K562 (cell line): ENCODE data around the gene C1orf167. TPM values are rescaled to one million over a fixed set of nuclear protein-coding genes. Genes with fewer than 3 reads are reported as not detected.
A peak's percentile ranks its signal among the peaks of the same experiment; 100 is the strongest.

ENCODE experiments used
- CUX1 ChIP-seq: fragments of 200-800 bp; sonication (Bioruptor generic); IDR thresholded peaks from 2 replicates; pipeline ENCODE4 v1.6.1; 2016; ENCODE audit warnings: missing genetic modification characterization, missing compliant biosample characterization
- POLR2A ChIP-seq: fragments of 450-650 bp; conservative IDR thresholded peaks from 2 replicates; pipeline ENCODE4 v1.6.1; 2016
- POLR2B ChIP-seq: fragments of 450-650 bp; IDR thresholded peaks from 2 replicates; pipeline ENCODE4 v1.6.1; 2018; ENCODE audit warnings: low read depth; ENCODE audit not compliant: partially characterized antibody
- PPARD ChIP-seq: fragments of 250-450 bp; sonication (Bioruptor Pico); IDR thresholded peaks from 2 replicates; pipeline ENCODE4 v1.8.0; 2022; ENCODE audit warnings: inconsistent platforms, mild to moderate bottlenecking, moderate library complexity
- RHOXF2B ChIP-seq: fragments of 250-450 bp; sonication (Bioruptor Pico); conservative IDR thresholded peaks from 2 replicates; pipeline ENCODE4 v1.5.1; 2021
- RUNX1 ChIP-seq: sonication (generic); IDR thresholded peaks from 2 replicates; pipeline ENCODE4 v1.6.1; 2016; ENCODE audit warnings: antibody characterized with exemption, low read depth
- STAT5A ChIP-seq: IDR thresholded peaks from 2 replicates; pipeline ENCODE4 v1.6.1; 2012; ENCODE audit warnings: low read length, inconsistent platforms, borderline replicate concordance
- TARDBP ChIP-seq: fragments of 450-650 bp; IDR thresholded peaks from 2 replicates; pipeline ENCODE4 v1.6.1; 2016
- ZBTB17 ChIP-seq: fragments of 450-650 bp; formaldehyde crosslinking; IDR thresholded peaks from 2 replicates; pipeline ENCODE4 v1.4.0; 2020; ENCODE audit warnings: mild to moderate bottlenecking
- ZNF408 ChIP-seq: fragments of 250-450 bp; sonication (Bioruptor Pico); IDR thresholded peaks from 2 replicates; pipeline ENCODE4 v1.4.0; 2020; ENCODE audit warnings: low read depth, mild to moderate bottlenecking, moderate library complexity
- ZNF449 ChIP-seq: fragments of 250-450 bp; sonication (Bioruptor Pico); IDR thresholded peaks from 2 replicates; pipeline ENCODE4 v1.8.0; 2022; ENCODE audit warnings: moderate library complexity, mild to moderate bottlenecking, inconsistent platforms
- polyA plus RNA-seq, 8 experiments: library from polyadenylated mRNA; depleted of rRNA in 4 of 8; stranded (reverse) in 5 of 8; unstranded in 3 of 8; fragments of >200 nt; fragmentation: Nextera tagmentation in 2 of 8; fragmentation: Illumina TruSeq in 1 of 8; extraction: Ambion mirVana in 2 of 8; extraction: Trizol in 1 of 8; gene quantifications; 2 replicates each; pipeline versions ENCODE4 v1.2.1 to v1.2.3, GENCODE V29; 2011 to 2014; ENCODE audit warnings: inconsistent platforms in 1 of 8, missing spikeins in 1 of 8
- total RNA-seq, 7 experiments: library from RNA; depleted of rRNA in 6 of 7; stranded (reverse); fragments of >200 nt in 6 of 7; fragmentation: Illumina TruSeq in 2 of 7; extraction: Trizol in 2 of 7; gene quantifications; 2 replicates each; pipeline versions ENCODE4 v1.2.1 to v1.2.3, GENCODE V29; 2011 to 2021; ENCODE audit warnings: low replicate concordance in 1 of 7
- TF ChIP-seq, protein P1 (sequence below): fragments of 250-450 bp; sonication (Bioruptor Pico); IDR thresholded peaks from 2 replicates; pipeline ENCODE4 v1.5.1; 2021; ENCODE audit warnings: mild to moderate bottlenecking
- TF ChIP-seq, protein P2 (sequence below), 2 experiments: fragments of 450-650 bp; IDR thresholded peaks; 2 replicates each; pipeline ENCODE4 v1.6.1; 2018; ENCODE audit warnings: mild to moderate bottlenecking in 2 of 2, low read depth in 1 of 2; ENCODE audit not compliant: partially characterized antibody in 2 of 2
- TF ChIP-seq, protein P3 (sequence below): conservative IDR thresholded peaks from 2 replicates; pipeline ENCODE4 v1.6.1; 2011; ENCODE audit warnings: low read depth, mild to moderate bottlenecking, low read length; ENCODE audit not compliant: control insufficient read depth

Gene C1orf167
- total and polyA plus RNA-seq, 9 of the 15 experiments (the other 6 are each of a cell fraction or from before 2014, with no cell fraction given): 0.22 to 0.86 (median 0.31) TPM; not detected in 2

GRCh38 chr1:11797525-11798216 is 35.7 kb downstream of the C1orf167 start (continued):
- TF ChIP-seq POLR2B: peak; percentile 53
- TF ChIP-seq TARDBP: no peak
- no peak; the same call in none of the 2 replicates for TF ChIP-seq POLR2A
- TF ChIP-seq, protein P1, sequence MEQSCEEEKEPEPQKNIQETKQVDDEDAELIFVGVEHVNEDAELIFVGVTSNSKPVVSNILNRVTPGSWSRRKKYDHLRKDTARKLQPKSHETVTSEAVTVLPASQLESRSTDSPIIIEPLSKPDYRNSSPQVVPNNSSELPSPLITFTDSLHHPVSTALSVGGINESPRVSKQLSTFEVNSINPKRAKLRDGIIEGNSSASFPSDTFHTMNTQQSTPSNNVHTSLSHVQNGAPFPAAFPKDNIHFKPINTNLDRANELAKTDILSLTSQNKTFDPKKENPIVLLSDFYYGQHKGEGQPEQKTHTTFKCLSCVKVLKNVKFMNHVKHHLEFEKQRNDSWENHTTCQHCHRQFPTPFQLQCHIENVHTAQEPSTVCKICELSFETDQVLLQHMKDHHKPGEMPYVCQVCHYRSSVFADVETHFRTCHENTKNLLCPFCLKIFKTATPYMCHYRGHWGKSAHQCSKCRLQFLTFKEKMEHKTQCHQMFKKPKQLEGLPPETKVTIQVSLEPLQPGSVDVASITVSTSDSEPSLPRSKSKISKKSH (CRISPR knock-in tag): no peak
- no peak for TF ChIP-seq CUX1 (CRISPR knock-in tag)
- TF ChIP-seq STAT5A: peak; percentile 87
- no peak for TF ChIP-seq ZNF449 (CRISPR knock-in tag)
- TF ChIP-seq, protein P2, sequence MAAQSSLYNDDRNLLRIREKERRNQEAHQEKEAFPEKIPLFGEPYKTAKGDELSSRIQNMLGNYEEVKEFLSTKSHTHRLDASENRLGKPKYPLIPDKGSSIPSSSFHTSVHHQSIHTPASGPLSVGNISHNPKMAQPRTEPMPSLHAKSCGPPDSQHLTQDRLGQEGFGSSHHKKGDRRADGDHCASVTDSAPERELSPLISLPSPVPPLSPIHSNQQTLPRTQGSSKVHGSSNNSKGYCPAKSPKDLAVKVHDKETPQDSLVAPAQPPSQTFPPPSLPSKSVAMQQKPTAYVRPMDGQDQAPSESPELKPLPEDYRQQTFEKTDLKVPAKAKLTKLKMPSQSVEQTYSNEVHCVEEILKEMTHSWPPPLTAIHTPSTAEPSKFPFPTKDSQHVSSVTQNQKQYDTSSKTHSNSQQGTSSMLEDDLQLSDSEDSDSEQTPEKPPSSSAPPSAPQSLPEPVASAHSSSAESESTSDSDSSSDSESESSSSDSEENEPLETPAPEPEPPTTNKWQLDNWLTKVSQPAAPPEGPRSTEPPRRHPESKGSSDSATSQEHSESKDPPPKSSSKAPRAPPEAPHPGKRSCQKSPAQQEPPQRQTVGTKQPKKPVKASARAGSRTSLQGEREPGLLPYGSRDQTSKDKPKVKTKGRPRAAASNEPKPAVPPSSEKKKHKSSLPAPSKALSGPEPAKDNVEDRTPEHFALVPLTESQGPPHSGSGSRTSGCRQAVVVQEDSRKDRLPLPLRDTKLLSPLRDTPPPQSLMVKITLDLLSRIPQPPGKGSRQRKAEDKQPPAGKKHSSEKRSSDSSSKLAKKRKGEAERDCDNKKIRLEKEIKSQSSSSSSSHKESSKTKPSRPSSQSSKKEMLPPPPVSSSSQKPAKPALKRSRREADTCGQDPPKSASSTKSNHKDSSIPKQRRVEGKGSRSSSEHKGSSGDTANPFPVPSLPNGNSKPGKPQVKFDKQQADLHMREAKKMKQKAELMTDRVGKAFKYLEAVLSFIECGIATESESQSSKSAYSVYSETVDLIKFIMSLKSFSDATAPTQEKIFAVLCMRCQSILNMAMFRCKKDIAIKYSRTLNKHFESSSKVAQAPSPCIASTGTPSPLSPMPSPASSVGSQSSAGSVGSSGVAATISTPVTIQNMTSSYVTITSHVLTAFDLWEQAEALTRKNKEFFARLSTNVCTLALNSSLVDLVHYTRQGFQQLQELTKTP (IDR thresholded peaks at IDR 0.05; ENCODE audit: low read depth in 1 of 2, partially characterized antibody in 2 of 2): peak in 1 of 2 experiments; percentile 40
- TF ChIP-seq, protein P3, sequence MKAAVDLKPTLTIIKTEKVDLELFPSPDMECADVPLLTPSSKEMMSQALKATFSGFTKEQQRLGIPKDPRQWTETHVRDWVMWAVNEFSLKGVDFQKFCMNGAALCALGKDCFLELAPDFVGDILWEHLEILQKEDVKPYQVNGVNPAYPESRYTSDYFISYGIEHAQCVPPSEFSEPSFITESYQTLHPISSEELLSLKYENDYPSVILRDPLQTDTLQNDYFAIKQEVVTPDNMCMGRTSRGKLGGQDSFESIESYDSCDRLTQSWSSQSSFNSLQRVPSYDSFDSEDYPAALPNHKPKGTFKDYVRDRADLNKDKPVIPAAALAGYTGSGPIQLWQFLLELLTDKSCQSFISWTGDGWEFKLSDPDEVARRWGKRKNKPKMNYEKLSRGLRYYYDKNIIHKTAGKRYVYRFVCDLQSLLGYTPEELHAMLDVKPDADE: 0 out of 2 replicates have a peak, but pooled peaks have one; percentile 27
- no peak for TF ChIP-seq RHOXF2B
- TF ChIP-seq RUNX1: no peak
- TF ChIP-seq ZNF408 (CRISPR knock-in tag): no peak
- TF ChIP-seq ZBTB17 (CRISPR knock-in tag): peak; percentile 71
- no peak for TF ChIP-seq PPARD (CRISPR knock-in tag)
